Activated CD8-positive, alpha-beta T cell treated with anti-CD3 and anti-CD28 coated beads for 36 hours (primary cell): ENCODE data around the gene ASPA. TPM values are rescaled to one million over a fixed set of nuclear protein-coding genes. Genes with fewer than 3 reads are reported as not detected.

Source experiments
- ATAC-seq: fragments of 200-7000 bp; cut with Tn5 transposase; one replicate; pipeline ENCODE4 v1.10.0; 2021; ENCODE audit warnings: mild to moderate bottlenecking, moderate library complexity
- CTCF ChIA-PET: fragments of 350-600 bp; sonication (Branson Sonifier 250); formaldehyde crosslinking; loops from one replicate; lab custom pipeline; 2021; ENCODE audit warnings: antibody characterized with exemption; lab: Charles Lee
- POLR2A ChIA-PET: fragments of 350-600 bp; sonication (Branson Sonifier 250); formaldehyde crosslinking; loops from one replicate; lab custom pipeline; 2021; ENCODE audit warnings: antibody characterized with exemption; lab: Charles Lee
- DNase-seq: peaks from one replicate; pipeline ENCODE4 v3.0.0-alpha.2; 2020
- H3K27ac Mint-ChIP-seq: one replicate; pipeline ENCODE4 v1.8.0; 2021; ENCODE audit warnings: mild to moderate bottlenecking, mixed read lengths
- H3K27me3 Mint-ChIP-seq: one replicate; pipeline ENCODE4 v1.8.0; 2021; ENCODE audit warnings: mixed read lengths
- H3K36me3 Mint-ChIP-seq: one replicate; pipeline ENCODE4 v1.8.0; 2021; ENCODE audit warnings: low read depth, mixed read lengths
- H3K4me1 Mint-ChIP-seq: one replicate; pipeline ENCODE4 v1.8.0; 2021; ENCODE audit warnings: low read depth, mixed read lengths
- H3K4me3 Mint-ChIP-seq: one replicate; pipeline ENCODE4 v1.8.0; 2021; ENCODE audit warnings: mild to moderate bottlenecking, moderate library complexity, mixed read lengths
- H3K9me3 Mint-ChIP-seq: one replicate; pipeline ENCODE4 v1.8.0; 2021; ENCODE audit warnings: mixed read lengths
- intact Hi-C: fragments of 100-400 bp; cut with micrococcal nuclease; formaldehyde crosslinking; loops from one replicate; pipeline ENCODE4 v1.10.0; 2022
- total RNA-seq, 2 experiments: library from RNA; stranded (reverse); gene quantifications; one replicate each; pipeline ENCODE4 v1.2.3, GENCODE V29; 2021
- TF ChIP-seq, protein P1 (sequence below): fragments of 200-600 bp; IDR thresholded peaks from one replicate; pipeline ENCODE4 v1.8.0; 2022; ENCODE audit warnings: antibody characterized with exemption, mild to moderate bottlenecking

Gene ASPA
- total RNA-seq, 2 experiments from 2014 or later = not detected

DNA sequence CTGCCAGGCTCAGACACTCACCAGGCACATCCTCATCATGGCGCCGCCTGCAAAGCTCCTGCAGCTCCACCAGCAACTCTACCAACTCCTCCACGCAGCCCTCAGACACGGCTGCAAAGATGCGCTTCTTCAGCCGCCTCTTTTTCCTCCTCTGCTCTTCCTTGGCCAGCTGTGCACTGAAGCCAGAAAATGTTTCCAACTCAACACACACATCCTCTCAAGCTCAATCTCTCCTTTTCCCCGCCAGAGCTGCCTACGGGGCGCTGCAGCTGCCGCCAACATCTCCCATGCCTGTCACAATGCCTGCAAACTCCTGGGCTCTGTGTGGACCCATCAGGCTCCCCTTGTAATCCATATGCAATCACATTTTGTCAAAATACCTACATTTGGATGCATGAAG lies 67.7 kb downstream of the ASPA start:
- DNase-seq = no peak
- ChIA-PET POLR2A (no interaction called here), CTCF (no interaction called here)
- H3K27ac Mint-ChIP-seq = no peak overlapping the region
- peaks cover 3% of the 10 kb centered on the region for H3K27me3 Mint-ChIP-seq
- H3K4me3 Mint-ChIP-seq = no peak overlapping the region
- H3K9me3 Mint-ChIP-seq = no peaks in the 10 kb centered on the region
- no peak for ATAC-seq
- TF ChIP-seq, protein P1, sequence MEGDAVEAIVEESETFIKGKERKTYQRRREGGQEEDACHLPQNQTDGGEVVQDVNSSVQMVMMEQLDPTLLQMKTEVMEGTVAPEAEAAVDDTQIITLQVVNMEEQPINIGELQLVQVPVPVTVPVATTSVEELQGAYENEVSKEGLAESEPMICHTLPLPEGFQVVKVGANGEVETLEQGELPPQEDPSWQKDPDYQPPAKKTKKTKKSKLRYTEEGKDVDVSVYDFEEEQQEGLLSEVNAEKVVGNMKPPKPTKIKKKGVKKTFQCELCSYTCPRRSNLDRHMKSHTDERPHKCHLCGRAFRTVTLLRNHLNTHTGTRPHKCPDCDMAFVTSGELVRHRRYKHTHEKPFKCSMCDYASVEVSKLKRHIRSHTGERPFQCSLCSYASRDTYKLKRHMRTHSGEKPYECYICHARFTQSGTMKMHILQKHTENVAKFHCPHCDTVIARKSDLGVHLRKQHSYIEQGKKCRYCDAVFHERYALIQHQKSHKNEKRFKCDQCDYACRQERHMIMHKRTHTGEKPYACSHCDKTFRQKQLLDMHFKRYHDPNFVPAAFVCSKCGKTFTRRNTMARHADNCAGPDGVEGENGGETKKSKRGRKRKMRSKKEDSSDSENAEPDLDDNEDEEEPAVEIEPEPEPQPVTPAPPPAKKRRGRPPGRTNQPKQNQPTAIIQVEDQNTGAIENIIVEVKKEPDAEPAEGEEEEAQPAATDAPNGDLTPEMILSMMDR = no peak
- peaks cover 3% of the 10 kb centered on the region for H3K4me1 Mint-ChIP-seq
- H3K36me3 Mint-ChIP-seq = no peaks in the 10 kb centered on the region
- intact Hi-C loops = no loop called here

GRCh38 chr17:3544365-3544764 lies 68.6 kb downstream of the ASPA start:
- Mint-ChIP-seq H3K4me1 (peaks cover 3% of the 10 kb centered on the region), H3K4me3 (no peak overlapping the region), H3K9me3 (no peaks in the 10 kb centered on the region), H3K27me3 (peaks cover 3% of the 10 kb centered on the region), H3K27ac (no peak overlapping the region), H3K36me3 (no peaks in the 10 kb centered on the region)
- TF ChIP-seq, protein P1 = no peak
- ATAC-seq (no peak), DNase-seq (no peak)
- ChIA-PET POLR2A (no interaction called here), CTCF (no interaction called here)
- intact Hi-C loops = no loop called here

DNA sequence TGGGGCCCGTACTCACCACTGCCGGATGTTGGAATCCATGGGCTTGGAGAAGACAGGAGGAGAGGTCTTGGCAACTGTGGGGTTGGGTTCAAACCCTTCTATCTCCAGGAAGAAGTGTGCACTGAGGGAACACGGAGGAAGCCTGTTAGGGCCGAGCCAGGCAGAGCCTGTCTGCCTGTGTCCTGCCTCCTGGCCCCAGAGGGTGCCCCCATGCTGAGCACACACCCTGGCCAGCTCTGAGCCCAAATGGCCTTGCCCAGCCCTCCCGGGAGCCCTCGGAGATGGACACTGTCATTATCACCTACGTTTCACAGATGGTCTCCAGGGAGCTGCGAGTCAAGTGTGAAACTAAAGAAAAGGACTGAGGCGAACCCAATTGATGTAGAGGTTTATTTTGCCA lies 69.4 kb downstream of the ASPA start:
- Mint-ChIP-seq H3K4me1 (peaks cover 1% of the 10 kb centered on the region), H3K27me3 (peaks cover 3% of the 10 kb centered on the region), H3K4me3 (no peak overlapping the region), H3K27ac (no peak overlapping the region), H3K36me3 (no peaks in the 10 kb centered on the region), H3K9me3 (no peaks in the 10 kb centered on the region)
- ATAC-seq = no peak
- intact Hi-C loops = no loop called here
- DNase-seq = no peak
- ChIA-PET POLR2A (no interaction called here), CTCF (no interaction called here)
- TF ChIP-seq, protein P1 = no peak

DNA sequence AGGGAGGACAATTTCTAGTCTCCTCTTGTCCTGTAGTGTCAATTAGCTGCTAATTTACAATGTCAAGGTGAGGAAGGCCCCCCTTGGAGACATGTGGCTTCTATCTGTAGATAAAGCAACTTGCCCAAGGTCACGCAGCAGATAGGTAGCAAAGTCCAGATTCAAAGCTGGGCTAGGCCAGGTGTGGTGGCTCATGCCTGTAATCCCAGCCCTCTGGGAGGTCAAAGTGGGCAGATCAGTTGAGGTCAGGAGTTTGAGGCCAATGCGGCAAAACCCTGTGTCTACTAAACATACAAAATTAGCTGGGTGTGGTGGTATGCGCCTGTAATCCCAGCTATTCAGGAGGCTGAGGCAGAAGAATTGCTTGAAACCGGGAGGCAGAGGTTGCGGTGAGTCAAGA lies 70.7 kb downstream of the ASPA start:
- DNase-seq (no peak), ATAC-seq (no peak)
- Mint-ChIP-seq H3K27me3 (peaks cover 3% of the 10 kb centered on the region), H3K4me3 (no peak overlapping the region), H3K4me1 (no peaks in the 10 kb centered on the region), H3K9me3 (no peaks in the 10 kb centered on the region), H3K27ac (no peak overlapping the region), H3K36me3 (no peaks in the 10 kb centered on the region)
- CTCF ChIA-PET = interaction anchor here (0.6 kb wide), 1 partner anchor 501 kb away, joined by 3 read pairs; no protein-coding TSS in a partner anchor
- TF ChIP-seq, protein P1 = no peak
- intact Hi-C loops = no loop called here
- POLR2A ChIA-PET = no interaction called here

- TF ChIP-seq, protein P1 = no peak
- Mint-ChIP-seq H3K36me3 (no peaks in the 10 kb centered on the region), H3K9me3 (no peaks in the 10 kb centered on the region), H3K4me3 (no peak overlapping the region), H3K27me3 (peaks cover 3% of the 10 kb centered on the region), H3K4me1 (no peaks in the 10 kb centered on the region), H3K27ac (no peak overlapping the region)
- DNase-seq (no peak), ATAC-seq (no peak)
- intact Hi-C loops = no loop called here
- ChIA-PET POLR2A (no interaction called here), CTCF (interaction anchor here (0.6 kb wide), 1 partner anchor 502 kb away, joined by 3 read pairs; no protein-coding TSS in a partner anchor)
These were observed 71.2 kb downstream of the ASPA start for GRCh38 chr17:3546997-3547396.
